NCI-H446 treated with DMSO at 0.1 percent for 48 hours (cell line): Measurements from ENCODE around the gene SORCS3.

Source experiments
- DNase-seq: peaks from one replicate; lab custom pipeline; 2025; lab: John Stamatoyannopoulos, UW

Gene SORCS3

DNA sequence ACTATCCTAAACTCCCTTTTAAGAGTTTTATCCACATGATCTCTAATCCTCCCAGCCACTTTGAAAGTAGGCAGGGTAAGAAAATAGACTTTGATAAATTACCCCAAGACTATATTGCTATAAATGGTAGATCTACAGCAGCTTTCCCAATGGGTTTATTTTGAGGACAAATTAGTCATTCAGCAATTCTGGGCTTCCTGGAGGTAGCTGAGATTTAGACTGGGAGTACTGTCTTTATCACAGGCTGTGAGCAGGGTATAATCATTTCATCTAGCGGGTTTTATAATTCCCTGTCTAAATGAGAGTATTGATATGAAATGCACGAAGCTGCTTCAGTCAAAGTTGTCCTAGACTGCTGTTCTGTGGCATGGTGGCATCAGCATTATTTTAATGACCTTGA, 279.4 kb downstream of the SORCS3 start:
- DNase-seq, result no peak

DNA sequence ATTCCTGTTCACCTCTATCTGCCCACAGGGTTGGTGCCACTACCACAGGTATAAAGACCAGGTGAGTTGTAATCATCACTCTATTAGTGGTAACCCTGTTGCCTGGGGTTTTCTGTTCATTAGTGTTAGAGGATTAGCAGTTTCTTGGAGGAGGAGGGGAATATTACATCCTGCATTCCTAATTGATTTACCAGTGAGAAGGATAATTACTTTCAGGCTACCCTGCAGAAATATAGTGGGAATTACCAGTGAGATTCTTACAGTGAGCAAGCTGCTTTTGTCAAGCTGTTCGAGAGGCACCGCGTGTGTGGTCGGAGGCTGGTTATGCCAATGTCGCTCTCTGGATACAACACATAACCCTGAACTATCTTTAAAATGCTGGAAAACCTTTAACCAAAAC, 280.7 kb downstream of the SORCS3 start:
- DNase-seq, result no peak

GRCh38 chr10:104922810-104923209, 281.7 kb downstream of the SORCS3 start:
- no peak for DNase-seq

DNA sequence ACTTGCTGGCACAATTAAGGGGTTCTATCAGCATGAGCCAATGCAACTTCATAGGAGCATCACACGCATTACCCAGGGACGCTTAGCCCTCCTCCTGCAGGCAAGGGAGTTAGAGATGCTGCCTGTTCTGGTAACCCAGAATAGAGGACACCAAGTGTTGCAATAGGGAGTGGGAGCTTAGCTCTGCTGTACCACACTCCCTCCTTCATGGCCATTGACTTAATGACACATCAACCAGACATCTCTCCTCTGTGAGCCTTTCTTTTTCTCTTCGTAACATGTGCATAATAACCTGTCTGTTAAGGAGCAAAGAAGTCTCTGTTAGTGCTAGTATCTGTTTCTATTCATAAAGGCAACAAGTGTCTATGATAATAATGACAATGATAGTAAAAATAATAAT, 282.4 kb downstream of the SORCS3 start:
- no peak for DNase-seq

DNA sequence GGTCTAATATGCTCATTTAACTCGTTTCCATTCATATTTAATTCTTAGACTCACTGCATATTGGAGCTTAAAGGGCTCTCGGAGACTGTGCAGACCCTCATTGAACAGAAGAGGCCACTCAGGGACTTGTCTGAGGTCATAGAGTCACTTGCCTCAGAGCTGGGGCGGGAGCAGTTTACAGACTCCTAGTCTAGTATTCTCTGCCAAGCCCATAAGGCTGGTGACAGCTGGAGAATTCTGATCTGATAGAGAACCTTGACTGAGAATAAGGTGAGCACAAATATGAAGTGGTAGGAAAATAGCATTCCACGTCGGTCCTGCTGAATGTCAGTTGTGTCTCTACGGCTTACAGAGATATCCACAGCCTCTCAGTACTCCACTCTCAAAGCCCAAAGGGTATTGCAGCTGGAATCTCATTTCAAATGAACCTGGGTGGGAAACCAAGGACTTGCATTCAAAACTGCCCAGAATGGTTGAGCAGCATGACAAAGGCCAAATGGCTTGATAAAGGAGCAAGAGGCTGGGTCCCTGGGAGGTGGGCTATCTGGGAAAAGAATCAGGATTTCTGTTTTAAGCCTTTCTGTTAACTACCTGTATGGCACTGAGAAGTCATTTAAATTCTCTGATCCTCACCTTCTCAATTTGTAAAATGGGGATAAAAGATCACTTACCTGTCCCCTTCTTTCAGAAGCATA, 283.2 kb downstream of the SORCS3 start:
- DNase-seq, result no peak

DNA sequence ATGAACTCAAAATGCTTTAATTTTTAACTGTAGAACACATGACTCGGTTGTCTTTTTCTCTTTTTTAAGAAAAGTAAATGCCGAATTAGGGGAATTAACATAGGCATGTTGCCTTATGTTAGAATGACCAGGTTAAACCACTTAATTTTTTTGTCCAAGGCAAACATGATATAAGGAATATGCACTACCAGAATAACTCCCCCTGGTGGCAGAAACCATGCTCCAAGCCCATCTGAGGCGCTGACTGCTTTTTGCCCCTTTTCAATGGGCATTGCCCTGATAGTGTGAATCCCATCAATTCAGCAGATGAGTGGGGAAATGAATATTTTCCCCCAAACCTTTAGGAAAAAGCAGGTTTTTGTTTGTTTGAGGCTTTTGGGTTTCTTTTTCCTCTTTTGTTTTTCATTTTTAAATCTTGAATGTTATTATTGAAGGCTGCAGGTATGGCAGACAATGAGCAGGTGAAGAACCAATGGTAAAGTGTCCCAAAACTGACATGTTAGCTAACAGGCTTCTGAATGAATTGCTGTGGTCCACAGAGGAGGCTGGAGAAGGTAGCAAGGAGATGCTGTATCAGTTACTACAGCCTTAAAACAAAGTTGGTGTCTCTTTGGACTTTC, 284.3 kb downstream of the SORCS3 start:
- no peak for DNase-seq

- DNase-seq, result no peak
Measured at GRCh38 chr10:104928734-104929133, 287.6 kb downstream of the SORCS3 start.

GRCh38 chr10:104931612-104932134, 290.6 kb downstream of the SORCS3 start:
- no peak for DNase-seq

- DNase-seq, result no peak
Measured at GRCh38 chr10:104935656-104936055, 294.6 kb downstream of the SORCS3 start.

DNA sequence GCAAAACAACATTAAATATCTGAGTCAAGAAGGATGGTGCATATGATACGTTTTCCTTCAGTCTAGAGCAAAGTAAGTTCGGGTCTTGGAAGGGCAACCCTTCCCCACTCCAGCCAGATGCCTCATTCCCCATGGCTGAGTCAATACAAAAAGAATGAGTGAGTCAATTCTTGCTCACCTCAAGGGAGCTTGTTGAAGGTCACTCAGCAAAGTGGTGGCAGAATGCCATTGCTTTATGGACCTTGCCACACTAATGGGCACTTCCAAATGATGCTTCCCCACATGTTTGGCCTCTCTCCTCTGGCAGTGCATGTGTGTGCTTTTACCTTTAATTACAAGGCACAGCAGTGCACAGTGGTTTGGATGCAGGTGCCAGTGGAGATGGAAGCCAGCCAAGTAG, 296.5 kb downstream of the SORCS3 start:
- peak; percentile 68 for DNase-seq

- DNase-seq, result no peak
Measured at GRCh38 chr10:104938031-104938430, 296.9 kb downstream of the SORCS3 start.

DNA sequence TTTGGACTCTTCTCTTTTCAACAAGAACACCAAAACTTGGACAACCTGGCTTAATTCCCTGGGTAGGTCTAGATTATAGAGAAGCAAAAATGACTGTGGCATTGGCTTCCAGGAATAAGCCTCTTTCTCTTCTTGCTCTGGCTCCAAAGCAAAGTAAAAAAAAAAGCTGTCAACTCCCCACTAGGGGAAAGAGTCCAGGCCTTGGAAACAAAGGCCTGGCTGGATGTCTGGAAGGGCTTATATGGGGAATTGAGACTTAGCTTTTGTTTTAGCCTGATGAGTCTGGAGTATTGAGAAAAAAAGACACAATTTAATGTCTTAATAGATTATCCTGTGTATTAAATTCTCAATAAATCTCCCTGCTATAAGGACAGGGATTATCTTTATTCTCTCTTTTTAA, 300.6 kb downstream of the SORCS3 start:
- DNase-seq, result no peak

- no peak for DNase-seq
Measured at GRCh38 chr10:104947314-104947713, 306.2 kb downstream of the SORCS3 start.

DNA sequence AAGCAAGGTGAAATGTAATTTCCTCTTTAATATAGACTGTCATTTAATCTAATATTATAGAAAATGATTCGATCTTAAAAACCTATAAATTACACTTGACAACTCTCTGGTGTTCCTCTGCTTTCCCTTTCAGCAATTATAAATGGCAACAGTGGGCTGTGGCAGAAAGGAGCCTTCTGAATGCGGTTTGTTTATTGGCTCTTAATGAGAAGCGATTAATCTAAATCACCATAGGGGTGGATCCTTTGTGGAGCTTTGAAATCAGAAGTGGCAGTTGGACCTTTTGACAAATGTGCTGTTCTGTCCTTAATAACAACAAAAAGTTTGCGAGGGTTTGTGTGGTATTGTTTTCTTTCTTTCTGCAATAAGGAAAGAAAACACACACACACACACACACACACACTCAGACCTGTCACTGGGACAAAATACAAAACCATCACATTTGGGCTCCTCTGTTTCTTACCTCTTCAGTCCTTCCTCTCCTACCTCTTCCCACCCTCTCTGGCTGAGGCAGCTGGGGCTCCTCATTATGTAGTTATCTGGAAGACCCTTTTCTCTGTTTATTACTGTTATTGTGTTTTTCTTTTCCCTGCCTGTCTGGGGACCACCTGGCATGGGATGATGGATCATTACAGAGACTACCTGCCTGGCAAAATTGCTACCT, 316.2 kb downstream of the SORCS3 start:
- DNase-seq, result no peak

DNA sequence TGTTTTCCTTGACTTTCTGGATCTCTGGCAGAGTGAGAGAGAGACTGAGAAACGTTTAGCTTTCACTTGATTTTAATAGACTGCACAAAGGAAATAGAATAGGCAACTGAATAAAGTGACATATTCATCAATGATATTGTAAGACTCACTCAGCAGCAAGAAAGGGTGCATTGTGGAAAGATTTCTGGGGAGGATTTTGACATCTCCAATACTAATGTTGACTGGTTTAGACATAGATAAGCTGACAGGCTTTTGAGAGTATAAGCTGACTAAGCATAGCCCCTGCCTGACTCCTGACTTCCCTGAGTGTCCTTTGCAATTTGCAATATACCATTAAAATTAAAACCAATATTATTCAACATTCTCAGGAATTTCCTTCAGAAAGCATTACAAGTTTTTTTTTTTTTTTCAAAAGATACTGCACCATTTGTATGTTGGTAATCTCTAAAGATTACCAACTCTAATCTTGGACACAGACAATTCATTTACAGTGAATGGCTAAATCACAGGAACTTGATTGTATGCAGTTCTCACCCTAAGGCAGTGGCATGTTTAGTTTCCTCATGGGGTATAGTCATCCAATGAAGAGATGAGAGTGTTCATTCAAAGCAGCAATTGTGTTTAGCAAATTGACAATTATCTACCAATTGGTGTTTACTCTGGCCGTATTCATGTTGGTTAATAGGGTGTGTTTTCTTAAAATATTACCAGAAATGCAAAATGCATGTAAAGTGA, 325.6 kb downstream of the SORCS3 start:
- DNase-seq, result no peak

DNA sequence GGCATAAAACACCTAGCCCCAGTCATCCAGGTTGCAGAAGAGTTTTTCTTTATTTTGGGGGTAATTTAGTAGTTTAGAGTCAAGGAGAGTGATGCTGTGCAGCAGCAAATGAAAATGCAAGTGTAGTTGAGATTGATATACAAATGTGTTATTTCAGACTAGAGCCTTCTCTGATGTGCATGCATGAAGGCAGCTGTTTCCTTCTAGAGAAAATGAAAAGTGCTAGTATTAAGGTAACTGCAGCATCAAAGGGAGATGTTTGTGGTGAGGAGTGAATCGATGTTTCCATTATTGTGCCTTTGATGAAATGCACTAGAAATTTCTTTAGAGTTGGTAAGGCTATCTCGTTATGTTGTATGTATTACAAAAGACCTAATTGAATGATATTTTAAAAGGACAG, 339.3 kb downstream of the SORCS3 start:
- DNase-seq, result no peak

DNA sequence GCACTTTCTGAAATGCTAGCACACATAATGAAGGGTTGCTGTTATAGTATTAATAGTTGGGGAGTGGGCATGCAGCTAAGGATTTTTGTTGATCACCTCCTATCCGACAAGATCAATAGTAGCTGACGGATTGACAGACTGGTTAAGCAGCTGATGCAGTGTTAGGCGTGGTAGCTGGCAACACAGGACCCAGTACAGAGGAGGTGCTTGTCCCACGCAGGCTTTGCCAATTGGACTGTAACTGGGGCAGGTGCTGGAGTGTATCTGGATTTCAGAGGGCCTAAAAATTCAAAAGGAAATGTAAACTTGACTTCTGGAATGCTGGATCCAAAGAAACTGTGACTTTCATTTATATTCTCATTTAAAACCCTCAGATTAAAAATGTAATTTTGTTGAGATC, 340.9 kb downstream of the SORCS3 start:
- no peak for DNase-seq

DNA sequence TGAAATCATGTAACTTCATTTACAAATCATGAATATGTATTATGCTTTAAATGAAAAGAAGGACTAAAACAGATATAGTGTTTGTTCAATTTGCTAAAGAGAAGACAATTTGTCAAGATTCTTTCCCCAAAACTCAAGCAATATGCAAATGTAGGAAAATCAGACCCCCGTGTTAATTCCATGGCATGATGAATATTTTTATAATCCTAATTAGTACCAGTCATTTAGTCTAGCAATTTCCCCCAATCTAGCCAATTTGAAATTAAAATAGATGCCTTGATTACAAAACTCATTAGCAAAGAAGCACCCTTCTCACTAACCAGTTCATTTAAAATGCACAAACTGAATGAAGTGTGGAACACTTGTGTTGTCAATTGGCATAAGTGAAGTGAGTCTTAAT, 347.6 kb downstream of the SORCS3 start:
- DNase-seq, result no peak

- DNase-seq, result no peak
Measured at GRCh38 chr10:104989880-104990279, 348.8 kb downstream of the SORCS3 start.

- DNase-seq, result no peak
Measured at GRCh38 chr10:104993085-104993484, 352.0 kb downstream of the SORCS3 start.

GRCh38 chr10:105001269-105001668, 360.2 kb downstream of the SORCS3 start:
- no peak for DNase-seq

- DNase-seq, result no peak
Measured at GRCh38 chr10:105010411-105011121, 369.5 kb downstream of the SORCS3 start.
